Upper lobe of left lung (tissue), 6 donors: ENCODE measurements around the gene ALG9. TPM values are rescaled to one million over a fixed set of nuclear protein-coding genes. Genes with fewer than 3 reads are reported as not detected.
A peak's percentile ranks its signal among the peaks of the same experiment; 100 is the strongest.

Experiments used
- ATAC-seq, 2 donors: fragments of 200-7000 bp; cut with Tn5 transposase; one replicate each; pipeline ENCODE4 v1.9.1; 2022; ENCODE audit warnings: mild to moderate bottlenecking in 2 of 2, moderate library complexity in 2 of 2; ENCODE audit not compliant: low FRiP score in 2 of 2
- DNase-seq, 2 donors: peaks; one replicate each; pipeline ENCODE4 v3.0.0-alpha.2; 2019 to 2020
- H3K27ac ChIP-seq, 4 donors: fragments of 200-600 bp; sonication (generic); one replicate each; pipeline ENCODE4 v1.5.1; 2016 to 2019
- H3K27me3 ChIP-seq, 4 donors: fragments of 200-600 bp; sonication (generic); one replicate each; pipeline ENCODE4 v1.5.1; 2017 to 2019
- H3K36me3 ChIP-seq, 4 donors: fragments of 200-600 bp; sonication (generic); one replicate each; pipeline ENCODE4 v1.5.1; 2016 to 2019
- H3K4me1 ChIP-seq, 4 donors: fragments of 200-600 bp; sonication (generic); one replicate each; pipeline ENCODE4 v1.5.1; 2018 to 2019
- H3K4me3 ChIP-seq, 4 donors: fragments of 200-600 bp; sonication (generic); one replicate each; pipeline ENCODE4 v1.5.1; 2017 to 2019; ENCODE audit warnings: mild to moderate bottlenecking in 2 of 4, moderate library complexity in 1 of 4
- H3K9me3 ChIP-seq, 4 donors: fragments of 200-600 bp; sonication (generic); one replicate each; pipeline ENCODE4 v1.5.1; 2018 to 2019
- EP300 ChIP-seq, 4 donors: sonication (generic); formaldehyde crosslinking; IDR thresholded peaks; one replicate each; pipeline ENCODE4 v1.5.1; 2017; ENCODE audit warnings: antibody characterized with exemption in 4 of 4, control low read depth in 2 of 4
- POLR2A ChIP-seq, 4 donors: fragments of 450-650 bp; IDR thresholded peaks; one replicate each; pipeline ENCODE4 v1.5.1; 2016 to 2017; ENCODE audit warnings: antibody characterized with exemption in 4 of 4, mild to moderate bottlenecking in 2 of 4
- POLR2AphosphoS5 ChIP-seq, 2 donors: sonication (generic); formaldehyde crosslinking; IDR thresholded peaks; one replicate each; pipeline ENCODE4 v1.5.1; 2017; ENCODE audit warnings: antibody characterized with exemption in 2 of 2
- WGBS, 2 donors: methylation state at CpG; one replicate each; pipeline ENCODE4 v1.1.5; 2017 to 2018; 5-methylcytosine and 5-hydroxymethylcytosine counted together
- total RNA-seq, 6 donors: library from RNA; depleted of rRNA in 4 of 6; stranded (reverse); fragments of >200 nt in 4 of 6; gene quantifications; one replicate each; pipeline versions ENCODE4 v1.1.0 to v1.2.1, GENCODE V29; 2016 to 2021
- TF ChIP-seq, protein P1 (sequence below), 6 experiments: fragments of 450-650 bp in 4 of 6; fragments of 200-600 bp in 2 of 6; sonication (generic) in 2 of 6; IDR thresholded peaks; one replicate each; pipeline ENCODE4 v1.5.1; 2016 to 2019; ENCODE audit warnings: antibody characterized with exemption in 6 of 6
- donor health status: DM: no; HTN: no; CAD: no; lungs with moderate emphysema.
- donor health status: DM: no; HTN: yes; CAD: no; lungs with severe emphysema.

The ALG9 gene
- total RNA-seq, 6 donors from 2014 or later: 15.7 to 34.8 (median 20.9) TPM

- Histone ChIP-seq H3K4me1 (peaks cover 0 to 14% (median 3%) of the 10 kb centered on the region in 4 donors), H3K36me3 (peaks cover 0 to 41% (median 12%) of the 10 kb centered on the region in 4 donors), H3K27ac (peak overlapping the region in 1 of 4 donors; percentile 13), H3K4me3 (no peak overlapping the region), H3K9me3 (no peaks in the 10 kb centered on the region), H3K27me3 (no peaks in the 10 kb centered on the region)
- no peak for TF ChIP-seq POLR2A (IDR thresholded peaks at IDR 0.05)
- TF ChIP-seq EP300 (IDR thresholded peaks at IDR 0.05): no peak
- TF ChIP-seq POLR2AphosphoS5 (IDR thresholded peaks at IDR 0.05): no peak
- TF ChIP-seq, protein P1, sequence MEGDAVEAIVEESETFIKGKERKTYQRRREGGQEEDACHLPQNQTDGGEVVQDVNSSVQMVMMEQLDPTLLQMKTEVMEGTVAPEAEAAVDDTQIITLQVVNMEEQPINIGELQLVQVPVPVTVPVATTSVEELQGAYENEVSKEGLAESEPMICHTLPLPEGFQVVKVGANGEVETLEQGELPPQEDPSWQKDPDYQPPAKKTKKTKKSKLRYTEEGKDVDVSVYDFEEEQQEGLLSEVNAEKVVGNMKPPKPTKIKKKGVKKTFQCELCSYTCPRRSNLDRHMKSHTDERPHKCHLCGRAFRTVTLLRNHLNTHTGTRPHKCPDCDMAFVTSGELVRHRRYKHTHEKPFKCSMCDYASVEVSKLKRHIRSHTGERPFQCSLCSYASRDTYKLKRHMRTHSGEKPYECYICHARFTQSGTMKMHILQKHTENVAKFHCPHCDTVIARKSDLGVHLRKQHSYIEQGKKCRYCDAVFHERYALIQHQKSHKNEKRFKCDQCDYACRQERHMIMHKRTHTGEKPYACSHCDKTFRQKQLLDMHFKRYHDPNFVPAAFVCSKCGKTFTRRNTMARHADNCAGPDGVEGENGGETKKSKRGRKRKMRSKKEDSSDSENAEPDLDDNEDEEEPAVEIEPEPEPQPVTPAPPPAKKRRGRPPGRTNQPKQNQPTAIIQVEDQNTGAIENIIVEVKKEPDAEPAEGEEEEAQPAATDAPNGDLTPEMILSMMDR (IDR thresholded peaks at IDR 0.05): no peak
- WGBS, 2 donors: 100% methylated on average over 2 of the region's 2 CpGs
- DNase-seq: no peak
- no peak for ATAC-seq
Observed at GRCh38 chr11:111808834-111809233, 62.5 kb downstream of the ALG9 start.

- H3K27me3 ChIP-seq: no peaks in the 10 kb centered on the region
- DNase-seq (peak in 1 of 2 donors; percentile 32), ATAC-seq (peak in 1 of 2 donors; percentile 51)
- 63 to 80% methylated on average over 2 of the region's 2 CpGs for WGBS, 2 donors
- no peaks in the 10 kb centered on the region for H3K9me3 ChIP-seq
- H3K36me3 ChIP-seq: peaks cover 0 to 41% (median 12%) of the 10 kb centered on the region in 4 donors
- H3K4me1 ChIP-seq: peaks cover 0 to 14% (median 3%) of the 10 kb centered on the region in 4 donors
- no peak overlapping the region for H3K4me3 ChIP-seq
- TF ChIP-seq POLR2A (IDR thresholded peaks at IDR 0.05) (no peak), EP300 (IDR thresholded peaks at IDR 0.05) (no peak), POLR2AphosphoS5 (IDR thresholded peaks at IDR 0.05) (no peak)
- TF ChIP-seq, protein P1 (IDR thresholded peaks at IDR 0.05): no peak
- peak overlapping the region in 1 of 4 donors; percentile 13 for H3K27ac ChIP-seq
Observed at GRCh38 chr11:111808063-111808588, 63.3 kb downstream of the ALG9 start.

GRCh38 chr11:111807076-111807475 is 64.3 kb downstream of the ALG9 start:
- Histone ChIP-seq H3K27me3 (no peaks in the 10 kb centered on the region), H3K36me3 (peaks cover 0 to 47% (median 12%) of the 10 kb centered on the region in 4 donors), H3K9me3 (no peaks in the 10 kb centered on the region), H3K27ac (no peak overlapping the region), H3K4me3 (no peak overlapping the region), H3K4me1 (peaks cover 0 to 14% (median 3%) of the 10 kb centered on the region in 4 donors)
- ATAC-seq: no peak
- DNase-seq: no peak
- TF ChIP-seq, protein P1 (IDR thresholded peaks at IDR 0.05): no peak
- TF ChIP-seq EP300 (IDR thresholded peaks at IDR 0.05): no peak
- 86 to 89% methylated on average over 1 of the region's 1 CpG for WGBS, 2 donors

- H3K36me3 ChIP-seq: peaks cover 0 to 39% (median 6%) of the 10 kb centered on the region in 4 donors
- TF ChIP-seq, protein P1 (IDR thresholded peaks at IDR 0.05): no peak
- TF ChIP-seq POLR2A (IDR thresholded peaks at IDR 0.05) (no peak), POLR2AphosphoS5 (IDR thresholded peaks at IDR 0.05) (no peak), EP300 (IDR thresholded peaks at IDR 0.05) (no peak)
- H3K4me3 ChIP-seq: no peak overlapping the region
- ATAC-seq: no peak
- DNase-seq: no peak
- H3K27ac ChIP-seq: no peak overlapping the region
- no peaks in the 10 kb centered on the region for H3K27me3 ChIP-seq
- 74 to 81% methylated on average over 2 of the region's 2 CpGs for WGBS, 2 donors
- peaks cover 0 to 8% (median 2%) of the 10 kb centered on the region in 4 donors for H3K4me1 ChIP-seq
- peaks cover 0 to 11% (median 3%) of the 10 kb centered on the region in 4 donors for H3K9me3 ChIP-seq
Observed at GRCh38 chr11:111801135-111801534, 70.2 kb downstream of the ALG9 start.

DNA sequence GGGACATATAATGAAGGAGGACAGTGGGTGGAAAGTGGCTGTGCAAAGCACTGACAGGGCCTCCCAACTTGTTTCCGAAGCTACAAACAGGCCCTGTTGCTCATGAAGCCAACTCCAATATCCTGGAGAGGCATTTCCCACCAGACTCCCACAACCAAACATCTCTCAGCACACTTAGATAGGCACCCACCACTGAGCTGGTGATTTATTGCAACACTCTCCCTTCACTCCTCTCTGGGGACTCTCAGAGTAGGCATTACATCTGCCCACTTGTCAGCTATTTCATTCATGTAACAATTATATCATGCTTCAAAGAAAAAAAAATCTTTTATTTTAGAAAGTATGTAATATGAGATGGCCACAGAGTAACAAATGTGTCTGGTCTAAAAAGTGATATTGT is 73.1 kb downstream of the ALG9 start:
- Histone ChIP-seq H3K27me3 (no peaks in the 10 kb centered on the region), H3K4me3 (no peak overlapping the region), H3K27ac (no peak overlapping the region), H3K9me3 (peaks cover 0 to 11% (median 3%) of the 10 kb centered on the region in 4 donors), H3K4me1 (peaks cover 0 to 8% (median 2%) of the 10 kb centered on the region in 4 donors), H3K36me3 (peaks cover 0 to 23% (median 0%) of the 10 kb centered on the region in 4 donors)
- no peak for TF ChIP-seq EP300 (IDR thresholded peaks at IDR 0.05)
- TF ChIP-seq POLR2AphosphoS5 (IDR thresholded peaks at IDR 0.05): no peak
- TF ChIP-seq POLR2A (IDR thresholded peaks at IDR 0.05): no peak
- ATAC-seq (no peak), DNase-seq (no peak)
- WGBS, 2 donors: 88 to 100% methylated on average over 1 of the region's 1 CpG
